Activated CD4-positive, alpha-beta T cell treated with anti-CD3 and anti-CD28 coated beads for 1 hour (primary cell): ENCODE data around the gene TRIO.
"Not testable (repeated sequence)": the region's sequence is repeated elsewhere in the genome, so short reads cannot be mapped to it uniquely, and the experiment has no call there.

ENCODE experiments used
- DNase-seq: peaks from one replicate; pipeline ENCODE4 v3.0.0-alpha.2; 2020

The TRIO gene

DNA sequence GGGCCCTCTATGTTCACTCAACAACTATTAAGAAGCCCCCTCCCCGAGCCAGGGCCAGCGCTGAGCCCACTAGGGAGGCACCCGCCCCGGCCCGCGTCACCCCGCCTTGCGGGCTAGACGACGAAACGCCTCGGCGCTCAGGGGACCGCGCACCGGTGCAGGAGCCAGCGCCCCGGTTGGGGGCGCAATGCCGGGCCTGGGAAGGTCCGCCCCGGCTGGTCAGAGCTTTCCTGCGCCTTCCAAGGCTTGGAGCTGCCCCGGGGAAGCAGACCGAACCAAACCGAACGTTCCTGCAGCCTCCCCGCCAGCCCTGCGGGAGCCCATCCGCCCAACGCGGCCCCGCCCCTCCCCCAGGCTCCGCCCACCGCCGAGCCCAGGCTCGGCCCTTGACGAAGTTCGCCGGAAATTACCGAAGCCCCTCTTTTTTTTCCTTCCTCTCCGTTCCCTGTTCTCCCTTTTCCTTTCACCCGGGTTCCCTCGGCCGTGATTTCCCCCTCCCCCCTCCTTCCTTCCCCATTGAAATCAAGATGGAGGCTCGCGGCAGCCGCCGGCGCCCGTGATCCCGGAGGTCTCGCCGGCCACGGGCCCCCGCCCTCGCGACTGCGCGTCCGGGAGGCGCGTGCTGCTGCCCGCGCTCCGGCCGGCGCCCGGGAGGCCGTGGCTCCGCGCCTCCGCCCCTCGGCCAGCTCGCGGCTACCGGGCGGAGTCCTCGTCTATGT lies at the start of gene TRIO:
Gene TRIO (plus strand): TSS at position 516 of the 719 bp plus-strand sequence. CDS start 384 bp downstream, outside the sequence.
- peak; percentile 64 for DNase-seq

DNA sequence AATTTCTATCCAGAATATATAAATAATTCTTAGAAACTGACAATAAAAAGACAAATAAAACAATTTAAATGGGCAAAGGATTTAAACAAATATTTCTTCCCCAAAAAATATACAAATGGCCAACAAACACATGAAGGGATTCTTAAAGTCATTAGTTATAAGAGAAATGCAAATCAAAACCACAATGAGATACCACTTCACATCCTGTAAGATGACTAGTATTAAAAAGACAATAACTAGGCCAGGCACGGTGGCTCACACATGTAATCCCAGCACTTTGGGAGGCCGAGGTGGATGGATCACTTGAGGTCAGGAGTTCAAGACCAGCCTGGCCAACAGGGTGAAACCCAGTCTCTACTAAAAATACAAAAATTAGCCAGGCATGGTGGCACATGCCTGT lies 45.8 kb upstream of the TRIO start:
- DNase-seq: not testable (repeated sequence)

DNA sequence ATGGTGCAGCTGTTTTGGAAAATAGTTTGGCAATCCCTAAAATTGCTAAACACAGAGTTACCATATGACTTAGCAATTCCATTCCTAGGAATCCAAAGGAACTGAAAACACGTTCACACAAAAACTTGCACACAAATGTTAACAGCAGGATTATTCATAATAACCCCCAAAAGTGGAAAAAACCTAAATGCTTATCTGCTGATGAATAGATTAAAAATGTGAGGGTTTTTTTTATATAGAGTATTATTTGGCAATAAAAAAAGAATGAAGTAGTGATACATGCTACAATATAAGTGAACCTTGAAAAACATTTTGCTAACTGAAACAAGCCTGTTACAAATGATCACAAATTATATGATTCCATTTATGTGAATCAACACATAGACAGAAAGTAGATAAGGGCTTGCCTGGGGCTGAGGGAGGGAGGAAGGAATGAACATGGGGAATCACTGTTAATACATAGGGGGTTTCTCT lies 45.1 kb upstream of the TRIO start:
- no peak for DNase-seq

DNA sequence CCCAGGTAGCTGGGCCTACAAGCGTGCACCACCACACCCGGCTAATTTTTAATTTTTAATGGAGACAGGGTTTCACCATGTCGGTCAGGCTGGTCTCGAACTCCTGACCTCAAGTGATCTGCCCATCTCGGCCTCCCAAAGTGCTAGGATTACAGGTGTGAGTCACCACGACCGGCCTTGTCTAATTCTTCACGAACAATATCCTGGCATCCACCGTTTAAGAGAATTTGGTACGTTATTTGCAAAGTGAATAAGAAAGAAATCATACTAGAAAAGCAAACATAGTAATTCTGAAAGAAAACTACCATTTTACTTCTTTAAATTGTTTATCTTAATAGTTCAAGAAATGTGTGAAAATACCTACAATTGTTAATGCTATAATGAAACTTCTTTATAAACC lies 42.9 kb upstream of the TRIO start:
- no peak for DNase-seq

DNA sequence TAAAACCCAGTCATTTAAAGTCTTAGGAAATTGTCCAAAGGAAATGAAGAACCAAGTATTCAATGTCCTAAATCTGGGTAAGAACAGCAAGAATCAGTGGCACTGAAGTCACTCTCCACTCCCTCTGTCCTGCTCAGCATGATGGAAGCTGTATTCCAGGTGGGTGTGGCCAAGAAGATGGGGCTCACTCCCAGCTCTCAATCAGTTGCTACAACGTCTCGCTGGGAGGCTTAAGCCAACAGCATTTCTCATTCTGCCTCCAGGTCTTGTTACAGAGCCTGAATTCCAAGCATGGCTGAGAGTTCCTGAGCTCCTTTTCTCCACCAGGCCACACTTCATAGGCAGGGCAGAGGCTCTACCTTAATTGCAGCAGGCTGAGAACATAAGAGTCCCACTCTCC lies 41.2 kb upstream of the TRIO start:
- DNase-seq: no peak

DNA sequence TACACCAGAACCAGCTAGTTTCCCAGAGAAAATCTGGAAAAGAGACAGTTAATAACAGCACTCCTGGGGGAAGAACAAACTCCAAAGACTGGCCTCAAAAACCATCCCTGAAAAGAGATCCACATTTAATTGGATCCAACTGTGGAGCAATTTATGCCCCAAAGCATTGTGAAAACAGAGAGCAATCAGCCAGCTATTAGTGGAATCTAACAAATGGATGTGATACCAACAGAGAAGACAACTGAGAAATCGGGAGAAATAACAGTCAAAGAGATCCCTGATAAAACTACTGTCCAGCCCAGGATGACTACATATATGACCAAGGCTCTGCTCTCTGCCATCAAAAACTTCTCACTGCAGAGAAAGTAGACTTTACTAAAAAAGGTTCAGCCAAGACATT lies 40.5 kb upstream of the TRIO start:
- no peak for DNase-seq

DNA sequence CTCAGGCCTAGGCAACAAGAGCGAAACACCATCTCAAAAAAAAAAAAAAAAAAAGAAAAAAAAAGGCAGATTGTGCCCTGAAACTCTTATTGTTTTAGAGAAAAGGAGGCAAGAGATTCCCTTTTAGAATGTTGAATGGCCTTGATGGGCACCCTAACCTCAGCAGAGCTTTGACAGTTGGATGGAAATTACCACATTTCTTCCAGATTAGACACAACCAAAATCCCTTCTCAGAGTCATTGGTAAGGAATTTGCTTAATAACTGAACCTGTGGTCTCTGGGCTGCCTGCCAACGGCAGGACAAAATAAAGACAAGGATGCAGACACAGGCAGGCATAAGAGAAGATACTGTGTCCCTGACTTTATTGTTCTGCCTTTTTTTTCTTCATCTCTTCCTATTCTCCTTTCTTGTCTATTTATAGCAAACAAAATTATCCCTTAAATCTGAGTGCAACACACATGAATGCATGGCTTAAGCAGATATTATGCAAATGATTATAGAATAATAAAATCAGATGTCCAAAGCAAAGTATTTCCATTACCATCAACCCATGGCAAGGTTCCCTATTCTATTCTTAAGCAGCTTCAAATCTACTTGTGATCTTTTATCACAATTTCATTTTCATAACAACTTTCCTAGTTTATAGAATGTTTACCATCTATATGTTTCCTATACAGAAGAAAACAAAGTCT lies 37.3 kb upstream of the TRIO start:
- no peak for DNase-seq

DNA sequence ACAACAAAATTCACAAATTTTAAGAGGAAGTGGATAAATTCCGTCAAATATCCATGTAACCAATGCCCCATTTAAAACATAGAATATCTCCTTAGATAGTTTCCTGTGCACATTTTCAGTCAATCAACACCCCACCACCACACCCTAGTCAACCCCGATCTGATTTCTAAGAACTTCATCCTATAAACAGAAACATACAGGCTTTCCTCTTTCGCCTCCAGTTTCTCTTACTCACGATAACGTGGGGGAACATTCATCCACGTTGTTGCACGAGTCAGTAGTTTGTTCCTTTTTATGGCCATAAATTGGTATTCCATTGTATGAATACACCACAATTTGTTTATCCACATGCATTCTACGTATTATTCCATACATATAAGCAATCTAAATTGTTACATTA lies 35.6 kb upstream of the TRIO start:
- DNase-seq: no peak

DNA sequence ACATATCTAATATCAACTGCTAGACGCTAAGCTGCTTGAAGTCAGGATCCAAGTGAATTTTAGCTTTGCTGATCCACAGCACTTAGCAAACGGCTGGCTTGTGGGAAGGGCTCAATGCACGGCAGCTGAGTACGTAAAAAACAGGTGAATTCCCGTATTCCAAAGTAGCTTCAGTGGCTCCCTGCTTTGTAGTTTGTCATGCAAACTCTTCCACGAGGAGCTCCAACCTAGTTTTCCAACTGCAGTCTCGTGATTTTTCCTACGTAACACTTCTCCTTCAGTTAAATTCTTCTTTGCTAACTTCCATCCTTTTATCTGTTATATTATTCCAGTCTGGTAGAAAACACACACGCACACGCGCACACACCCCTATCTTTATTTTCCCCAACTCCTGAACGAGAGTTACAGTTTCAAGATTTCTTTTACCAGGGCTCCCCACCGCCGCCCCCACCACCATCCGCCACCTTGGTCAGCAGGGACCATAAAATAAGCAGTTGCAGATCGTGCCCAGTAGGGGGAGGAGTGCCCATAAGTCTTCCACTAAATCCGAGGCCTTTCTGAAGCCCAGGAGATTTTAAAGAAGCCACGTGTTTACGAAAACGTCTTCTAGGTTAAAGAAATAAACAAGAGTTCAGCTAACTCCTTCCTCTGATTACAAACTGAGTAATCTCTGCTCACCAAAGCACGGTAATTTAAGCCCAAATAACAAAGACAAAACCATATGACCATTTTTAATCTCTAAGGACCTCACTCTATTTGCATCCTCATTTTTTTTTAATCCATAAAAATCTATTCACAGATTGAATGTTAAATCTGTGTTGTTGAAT lies 34.8 kb upstream of the TRIO start:
- DNase-seq: no peak

DNA sequence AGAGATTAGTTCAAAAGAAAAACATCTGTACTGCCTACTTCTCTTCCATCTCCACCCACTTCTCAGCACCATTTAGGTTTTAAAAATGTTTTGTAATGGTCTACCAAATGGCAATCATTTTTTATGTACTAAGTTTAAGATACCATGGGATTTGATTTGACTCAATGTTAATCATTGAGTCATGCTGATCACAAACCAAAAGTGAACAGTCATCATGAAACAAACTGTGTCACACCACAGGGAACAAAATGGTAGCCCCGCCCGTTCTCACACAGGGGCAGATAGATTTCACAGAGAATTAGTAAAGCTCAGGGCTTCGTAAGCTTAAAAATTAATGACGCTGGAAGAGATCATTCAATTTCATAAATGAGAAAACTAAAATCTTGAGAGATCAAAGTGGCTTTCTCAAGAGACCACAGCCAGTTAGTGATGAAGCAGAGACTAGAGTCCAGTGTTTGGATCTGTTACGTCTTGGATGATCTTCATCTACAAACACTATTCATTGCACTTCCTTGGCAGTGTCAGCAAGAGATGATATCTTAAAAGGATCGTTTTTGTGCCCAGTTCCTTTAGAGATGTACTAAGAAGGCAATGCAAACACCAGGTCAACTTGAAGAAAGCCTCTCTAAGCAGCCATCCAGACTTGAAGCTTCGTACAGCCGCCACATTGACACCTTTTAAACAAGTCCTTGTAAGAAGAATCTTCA lies 33.9 kb upstream of the TRIO start:
- DNase-seq: no peak

DNA sequence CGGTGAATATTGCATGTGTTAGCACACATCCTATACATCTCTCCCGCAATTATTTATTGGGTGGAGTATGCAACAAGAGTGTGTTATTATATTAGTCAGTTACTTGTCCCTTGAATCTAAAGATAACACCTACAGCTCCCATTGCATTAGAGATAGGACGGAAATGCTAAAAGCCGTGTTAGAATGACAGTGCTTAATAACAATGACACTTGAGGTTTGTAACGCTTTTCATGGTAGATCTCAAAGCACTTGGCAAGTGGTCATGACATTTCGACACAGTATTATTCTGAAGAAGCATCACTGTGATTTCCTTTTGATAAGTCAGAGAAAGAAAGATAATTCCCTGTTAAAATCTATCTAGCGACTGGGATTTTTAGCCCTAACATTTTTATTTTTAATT lies 33.4 kb upstream of the TRIO start:
- no peak for DNase-seq

DNA sequence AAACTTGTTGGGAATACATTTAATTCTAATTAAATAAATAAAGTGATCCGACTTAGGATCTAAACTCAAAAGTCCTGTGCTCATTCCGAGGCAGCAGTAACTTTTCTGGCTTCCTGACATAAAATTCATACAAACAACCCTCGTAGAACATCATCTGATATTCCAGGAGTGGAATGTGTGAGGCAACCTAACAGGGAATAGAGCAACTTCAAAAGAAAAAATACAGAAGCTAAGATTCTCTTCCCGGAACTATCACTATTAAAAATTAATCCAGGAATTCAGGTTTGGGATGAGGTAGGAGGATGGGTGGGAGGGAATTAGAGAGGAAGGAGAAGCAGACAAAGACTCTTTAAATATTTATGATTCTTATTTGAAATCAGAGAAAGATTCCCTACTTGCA lies 32.9 kb upstream of the TRIO start:
- no peak for DNase-seq

DNA sequence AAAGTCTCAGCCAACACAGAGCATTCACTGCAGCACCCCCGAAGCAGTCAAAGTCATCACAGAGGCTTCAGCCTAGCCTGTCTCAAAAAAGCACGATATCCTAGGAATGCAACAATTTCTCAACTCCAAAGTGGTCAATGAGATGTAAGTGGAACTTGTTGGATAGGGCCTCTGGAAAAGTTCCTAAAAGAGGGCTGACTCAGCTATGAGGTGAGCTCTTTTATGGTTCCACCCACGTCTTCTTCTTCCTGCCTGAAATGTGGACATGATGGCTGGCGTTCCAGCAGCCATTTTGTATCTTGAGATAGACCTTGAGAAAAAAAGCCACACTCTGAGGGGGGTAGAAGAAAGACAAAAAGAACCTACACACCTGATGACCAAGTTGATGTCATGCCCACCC lies 32.5 kb upstream of the TRIO start:
- no peak for DNase-seq

DNA sequence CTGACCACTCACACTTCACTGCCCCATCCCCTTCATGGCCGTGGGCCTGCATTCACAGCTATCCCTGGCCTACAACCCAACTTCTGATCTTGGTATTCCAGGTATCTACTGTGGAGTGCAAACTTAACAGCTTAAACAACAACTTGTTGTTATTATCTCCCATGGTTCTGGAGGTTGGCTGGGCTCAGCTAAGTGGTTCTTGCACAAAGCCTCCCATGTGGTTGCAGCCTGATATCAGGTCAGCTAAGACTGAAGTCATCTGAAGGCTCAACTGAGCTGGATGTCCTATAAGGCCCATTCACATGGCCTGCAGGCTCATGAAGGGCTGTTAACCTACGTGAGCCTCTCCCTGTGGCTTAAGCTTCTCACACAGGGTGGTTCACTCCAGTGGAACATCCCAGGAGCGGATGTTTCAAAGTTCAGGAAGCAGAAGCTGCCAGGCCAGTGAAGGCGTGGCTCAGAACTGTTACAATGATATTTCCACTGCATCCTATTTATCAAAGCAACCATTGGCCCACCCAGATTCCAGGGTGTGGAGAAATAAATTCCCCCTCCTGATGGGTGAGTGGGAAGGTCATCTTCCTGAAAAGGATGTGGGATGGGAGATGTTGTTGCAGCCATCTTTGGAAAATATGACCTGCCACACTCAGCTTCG lies 30.0 kb upstream of the TRIO start:
- DNase-seq: no peak

DNA sequence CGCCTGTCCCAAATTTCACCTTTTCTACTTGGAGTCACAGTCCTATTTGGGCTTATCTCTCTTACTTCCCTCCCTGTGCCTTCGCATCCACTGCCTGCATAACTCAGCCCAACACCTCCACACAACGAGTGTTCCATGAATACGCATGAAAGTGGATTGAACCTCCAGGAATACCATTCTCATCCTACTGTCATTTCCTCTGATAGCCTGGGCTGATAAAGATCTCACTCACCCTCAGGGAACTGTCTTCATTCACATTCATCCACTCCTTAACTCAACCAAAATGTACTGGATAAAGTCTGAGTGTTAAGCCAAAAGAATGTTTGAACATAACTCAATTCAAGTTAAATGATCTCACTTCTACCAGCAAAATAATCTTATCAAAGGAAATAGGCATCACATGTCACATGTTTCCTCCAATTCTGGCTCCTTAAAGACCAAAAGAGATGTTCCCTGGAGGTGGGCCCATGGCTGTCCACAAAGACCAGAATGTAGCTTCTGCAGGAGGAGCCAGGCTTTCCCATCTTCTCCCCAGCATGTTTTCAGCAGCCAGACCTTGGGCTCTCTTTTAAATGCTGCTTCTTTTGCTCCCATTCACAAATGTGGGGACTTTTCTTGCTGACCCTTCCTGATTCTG lies 28.4 kb upstream of the TRIO start:
- DNase-seq: no peak

DNA sequence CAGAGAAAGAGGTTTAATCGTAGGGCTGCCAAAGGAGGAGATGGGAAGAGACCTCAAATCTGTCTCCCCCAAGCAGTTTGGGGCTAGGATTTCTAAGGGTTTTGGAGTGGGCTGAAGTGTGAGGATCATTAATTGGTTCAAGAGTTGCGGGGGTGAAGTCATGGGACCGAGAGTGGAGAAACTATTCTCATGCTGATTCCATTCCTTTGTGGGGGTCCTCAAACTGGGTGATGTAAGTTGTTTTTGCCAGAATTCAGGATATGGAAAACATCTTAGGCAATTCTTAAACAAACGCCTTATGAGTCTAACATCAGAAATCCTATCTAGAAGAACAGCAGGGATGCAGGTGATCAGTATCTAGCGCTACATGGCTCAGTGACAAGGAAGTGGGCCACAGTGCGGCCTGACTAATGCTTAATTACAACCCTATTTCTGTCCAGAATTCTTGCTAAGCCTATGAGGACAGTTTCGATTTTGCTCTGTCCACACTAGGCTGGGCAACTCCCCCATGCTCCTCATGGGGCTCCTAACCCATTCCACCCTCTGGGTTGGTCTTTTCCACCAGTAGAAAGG lies 27.7 kb upstream of the TRIO start:
- DNase-seq: no peak

DNA sequence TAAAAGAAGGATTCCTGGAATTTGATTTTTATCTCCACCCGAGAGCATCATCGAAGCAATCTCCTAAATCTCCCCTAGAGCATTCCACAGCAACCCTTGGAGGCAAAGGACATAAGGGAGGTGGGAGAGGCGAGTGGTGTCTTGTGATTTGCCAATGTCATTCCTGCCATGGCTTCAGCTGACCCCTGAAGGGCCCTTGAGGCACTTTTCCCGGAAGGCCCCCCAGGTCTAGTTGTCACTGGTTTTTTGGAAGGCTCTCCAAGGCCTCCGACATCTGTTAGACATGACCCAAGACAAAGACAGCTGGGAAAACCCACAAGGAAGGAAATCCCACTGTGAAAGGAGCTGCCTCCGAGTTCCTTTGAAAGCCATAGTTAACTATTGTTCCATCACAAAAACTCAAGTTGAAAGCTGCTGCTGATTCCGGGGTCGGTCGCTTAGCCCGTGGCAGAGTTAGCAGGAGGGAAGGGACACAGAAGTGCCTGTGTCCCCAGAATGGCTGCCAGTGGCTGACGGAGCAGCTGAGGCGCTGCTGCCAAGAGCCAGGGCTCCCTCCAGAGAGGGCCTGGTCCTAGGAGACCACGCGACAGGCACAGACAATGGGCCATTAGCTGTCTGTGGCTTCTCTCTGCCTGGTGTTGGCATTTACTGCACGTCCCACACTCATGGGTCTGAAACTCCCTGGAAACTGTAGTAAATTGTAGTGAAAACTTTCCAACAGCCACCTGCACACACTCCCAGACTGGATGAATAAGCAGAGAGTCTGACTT lies 24.4 kb upstream of the TRIO start:
- DNase-seq: no peak

DNA sequence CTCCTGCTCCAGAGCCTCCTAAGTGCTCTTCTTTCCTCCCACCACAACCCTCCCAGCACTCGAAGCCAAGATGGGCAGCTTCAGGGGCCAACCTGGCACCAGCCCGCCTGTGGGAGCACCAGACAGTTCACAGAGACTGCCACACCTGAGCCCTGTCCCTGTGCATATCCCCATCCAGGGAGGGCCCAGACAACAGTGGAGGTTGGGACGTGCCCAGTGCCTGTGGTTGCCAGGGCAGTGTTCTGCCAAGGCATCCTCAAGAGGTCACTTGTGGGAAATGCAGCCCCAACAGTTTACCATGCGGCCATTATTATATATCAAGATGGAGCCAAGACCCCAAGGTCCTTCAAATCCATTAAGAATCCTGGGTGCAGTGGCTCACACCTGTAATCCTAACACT lies 23.0 kb upstream of the TRIO start:
- DNase-seq: no peak

DNA sequence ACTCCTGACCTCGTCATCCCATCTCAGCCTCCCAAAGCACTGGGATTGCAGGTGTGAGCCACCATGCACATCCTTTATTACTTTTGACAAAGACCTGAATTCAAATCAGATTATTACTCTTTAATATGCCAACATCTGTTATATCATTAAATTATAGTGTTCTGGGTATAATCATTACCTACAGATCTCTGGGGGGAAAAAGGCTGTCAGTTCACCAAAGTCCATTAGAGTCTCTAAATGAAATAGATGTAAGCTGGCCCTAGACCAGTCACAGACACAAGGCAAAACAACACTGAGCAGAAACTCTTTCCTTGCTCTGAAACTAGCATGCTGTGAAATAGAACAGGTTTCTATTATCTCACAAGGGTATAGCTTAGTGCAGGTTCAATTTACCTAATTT lies 21.6 kb upstream of the TRIO start:
- no peak for DNase-seq

DNA sequence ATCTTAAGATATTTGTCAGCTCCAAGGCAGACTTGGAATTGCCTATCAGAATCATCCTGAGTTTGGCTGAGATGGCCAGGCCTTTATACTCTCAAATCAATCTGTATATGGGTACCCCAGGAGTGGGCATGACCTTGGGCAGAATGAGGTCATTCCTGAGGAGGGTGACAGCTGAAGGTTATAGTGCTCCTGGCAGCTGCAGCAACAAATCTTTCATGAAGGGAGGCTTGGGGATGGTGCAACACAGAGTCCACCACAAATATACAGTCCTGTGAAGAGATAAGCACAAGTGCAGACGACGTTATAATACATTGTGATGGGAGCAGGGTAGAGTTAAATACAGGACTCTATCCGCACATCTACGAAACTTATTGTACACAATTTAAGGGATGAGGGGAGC lies 21.1 kb upstream of the TRIO start:
- DNase-seq: no peak

DNA sequence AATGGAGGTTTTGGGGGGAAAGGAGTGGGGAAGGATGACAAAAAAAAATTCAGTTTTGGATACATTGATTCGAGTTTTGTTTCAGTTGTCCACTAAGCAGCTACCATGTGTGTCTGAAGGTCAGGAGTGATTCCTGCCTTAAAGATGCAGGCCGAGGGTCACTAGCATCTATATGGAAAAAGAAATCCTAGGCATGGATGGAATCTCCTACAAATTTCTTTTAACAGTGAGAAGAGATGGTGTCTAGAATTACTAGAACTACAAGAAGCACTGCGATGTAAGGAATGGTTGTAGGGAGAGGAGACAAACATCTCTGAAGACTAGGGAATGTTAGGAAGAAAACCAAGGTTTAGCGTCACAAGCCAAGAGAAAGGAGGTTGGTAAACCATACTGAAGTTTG lies 19.6 kb upstream of the TRIO start:
- no peak for DNase-seq
